Measurements from ENCODE around the gene PGRMC2.

DNA sequence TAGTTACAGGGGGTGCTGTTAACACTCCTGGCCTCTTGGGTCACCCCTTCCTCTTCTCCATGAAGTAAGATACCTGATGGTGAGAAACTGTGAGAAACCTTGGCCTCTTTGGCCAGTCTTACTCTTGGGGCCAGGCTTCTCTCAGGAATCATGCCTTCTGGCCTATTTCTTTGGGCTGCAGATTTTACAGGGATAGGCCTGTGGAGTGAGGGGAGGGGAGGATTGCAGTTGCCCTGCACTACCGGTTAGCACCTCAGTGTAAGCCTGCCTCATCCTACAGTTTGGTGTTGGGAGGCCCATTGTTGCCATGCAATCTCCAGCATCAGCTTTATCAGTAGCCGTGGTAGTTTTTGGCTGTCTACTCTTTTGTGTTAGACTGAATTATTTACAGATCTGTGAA lies 7.6 kb upstream of the PGRMC2 start:
- TF ChIP-seq CTCF (IDR thresholded peaks at IDR 0.05; ENCODE audit: poor library complexity) (no peak), EZH2 (IDR thresholded peaks at IDR 0.05; ENCODE audit: borderline replicate concordance) (no peak), EZH2phosphoT487 (IDR thresholded peaks at IDR 0.05; ENCODE audit: low read depth, severe bottlenecking, unreplicated experiment) (no peak)
